Activated T-cell treated with anti-CD3 and anti-CD28 coated beads, Interleukin-2, amount 50 U/mL, for 4 hours (primary cell): ENCODE measurements around the gene MEP1B. TPM values are rescaled to one million over a fixed set of nuclear protein-coding genes. Genes with fewer than 3 reads are reported as not detected.

Experiments used
- ATAC-seq, 2 donors: fragments of 200-7000 bp; cut with Tn5 transposase; one replicate each; pipeline ENCODE4 v1.10.0; 2021
- DNase-seq: peaks from one replicate; pipeline ENCODE4 v3.0.0-alpha.2; 2020
- H3K27me3 Mint-ChIP-seq: one replicate; pipeline ENCODE4 v1.8.0; 2021; ENCODE audit warnings: low read depth, mixed read lengths
- H3K36me3 Mint-ChIP-seq: one replicate; pipeline ENCODE4 v1.8.0; 2022; ENCODE audit warnings: mixed read lengths; ENCODE audit not compliant: insufficient read depth
- H3K4me1 Mint-ChIP-seq: one replicate; pipeline ENCODE4 v1.8.0; 2021; ENCODE audit warnings: low read depth, mixed read lengths
- H3K4me3 Mint-ChIP-seq: one replicate; pipeline ENCODE4 v1.8.0; 2021; ENCODE audit warnings: mild to moderate bottlenecking, moderate library complexity, mixed read lengths
- H3K9me3 Mint-ChIP-seq: one replicate; pipeline ENCODE4 v1.8.0; 2021; ENCODE audit warnings: mixed read lengths
- total RNA-seq, 3 donors: library from RNA; stranded (reverse); gene quantifications; one replicate each; pipeline ENCODE4 v1.2.1, GENCODE V29; 2021

MEP1B gene
- total RNA-seq, 3 donors from 2014 or later = not detected

DNA sequence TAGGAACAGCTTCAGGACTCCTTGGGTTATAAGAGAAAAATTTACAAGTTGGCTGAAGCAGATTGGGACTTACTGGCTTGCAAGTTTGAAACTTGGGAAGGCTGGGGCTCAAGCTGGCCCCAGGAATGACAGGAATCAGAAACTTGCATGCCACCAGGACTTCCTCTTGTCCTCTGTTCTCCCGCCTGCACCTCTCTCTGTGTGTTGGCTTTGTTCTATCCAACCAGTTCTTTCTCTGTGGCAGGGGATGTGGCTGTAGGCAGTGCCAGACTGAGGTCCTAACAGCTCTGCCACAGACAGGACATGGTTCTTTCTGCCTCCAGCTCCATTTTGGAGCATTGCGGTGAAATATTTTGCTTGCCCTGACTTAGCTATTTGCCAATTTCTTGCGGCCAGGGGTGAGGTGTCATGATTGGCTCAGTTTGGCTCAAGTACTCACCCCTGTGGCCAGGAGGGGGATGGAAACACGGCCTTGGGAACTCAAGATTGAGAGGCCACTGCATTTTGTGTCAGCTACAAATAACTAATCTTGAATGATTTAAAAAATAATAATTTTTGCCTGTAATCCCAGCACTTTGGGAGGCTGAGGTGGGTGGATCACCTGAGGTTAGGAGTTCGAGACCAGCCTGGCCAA, 48.9 kb downstream of the MEP1B start:
- no peaks in the 10 kb centered on the region for H3K36me3 Mint-ChIP-seq
- H3K4me3 Mint-ChIP-seq = no peak overlapping the region
- no peak for DNase-seq
- H3K27me3 Mint-ChIP-seq = peaks cover 6% of the 10 kb centered on the region
- H3K4me1 Mint-ChIP-seq = no peaks in the 10 kb centered on the region
- peaks cover 3% of the 10 kb centered on the region for H3K9me3 Mint-ChIP-seq
- ATAC-seq = no peak

GRCh38 chr18:32242395-32242794, 52.6 kb downstream of the MEP1B start:
- Mint-ChIP-seq H3K27me3 (peaks cover 4% of the 10 kb centered on the region), H3K4me1 (no peaks in the 10 kb centered on the region)
- no peak for ATAC-seq

DNA sequence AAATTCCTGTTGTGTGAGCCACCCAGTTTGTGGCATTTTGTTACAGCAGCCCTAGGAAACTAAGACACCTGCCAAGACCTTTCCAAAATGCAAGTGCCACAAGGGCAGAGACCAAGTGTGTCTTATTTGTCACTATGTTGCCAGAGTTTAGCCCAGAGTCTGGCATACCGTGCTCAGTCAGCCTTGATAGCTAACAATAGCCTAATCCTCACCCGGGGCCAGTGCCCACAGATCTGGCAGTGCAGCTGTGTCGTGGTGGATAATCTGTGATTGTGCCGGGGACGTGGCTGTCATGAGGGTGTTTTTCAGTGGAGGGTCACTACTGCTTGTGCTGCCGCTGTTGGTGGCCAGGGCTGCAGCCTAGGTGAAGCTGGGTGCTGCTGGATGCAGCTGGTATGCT, 53.5 kb downstream of the MEP1B start:
- H3K4me1 Mint-ChIP-seq = no peaks in the 10 kb centered on the region
- no peak overlapping the region for H3K4me3 Mint-ChIP-seq
- ATAC-seq (no peak), DNase-seq (no peak)
- peaks cover 9% of the 10 kb centered on the region for H3K27me3 Mint-ChIP-seq
- no peaks in the 10 kb centered on the region for H3K36me3 Mint-ChIP-seq
- H3K9me3 Mint-ChIP-seq = no peaks in the 10 kb centered on the region

More at GRCh38 chr18:32242395-32242794, 52.6 kb downstream of the MEP1B start:
- no peak for DNase-seq
- Mint-ChIP-seq H3K9me3 (no peaks in the 10 kb centered on the region), H3K4me3 (no peak overlapping the region), H3K36me3 (no peaks in the 10 kb centered on the region)

DNA sequence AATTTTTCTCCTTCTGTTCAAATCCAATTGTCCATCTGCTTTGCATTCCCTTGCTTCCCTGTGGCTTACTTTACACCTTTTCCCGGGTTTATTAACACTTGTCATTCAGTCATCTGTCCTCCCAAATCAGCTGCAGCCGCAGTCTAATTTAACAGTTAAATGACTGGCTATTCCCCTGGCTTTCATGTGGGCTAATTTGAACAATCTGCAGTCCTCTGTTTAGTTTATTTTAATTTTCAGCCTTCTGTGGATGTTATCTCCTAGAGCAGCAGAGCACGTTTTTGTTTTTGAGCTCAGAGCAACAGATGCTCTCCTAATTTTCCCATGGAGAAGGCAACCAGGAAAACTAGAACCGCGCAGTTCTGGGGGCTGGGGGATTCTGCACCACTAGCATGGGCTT, 55.0 kb downstream of the MEP1B start:
- ATAC-seq = no peak
- no peaks in the 10 kb centered on the region for H3K36me3 Mint-ChIP-seq
- H3K27me3 Mint-ChIP-seq = peaks cover 12% of the 10 kb centered on the region
- no peak overlapping the region for H3K4me3 Mint-ChIP-seq
- DNase-seq = no peak
- no peaks in the 10 kb centered on the region for H3K4me1 Mint-ChIP-seq
- H3K9me3 Mint-ChIP-seq = no peaks in the 10 kb centered on the region

DNA sequence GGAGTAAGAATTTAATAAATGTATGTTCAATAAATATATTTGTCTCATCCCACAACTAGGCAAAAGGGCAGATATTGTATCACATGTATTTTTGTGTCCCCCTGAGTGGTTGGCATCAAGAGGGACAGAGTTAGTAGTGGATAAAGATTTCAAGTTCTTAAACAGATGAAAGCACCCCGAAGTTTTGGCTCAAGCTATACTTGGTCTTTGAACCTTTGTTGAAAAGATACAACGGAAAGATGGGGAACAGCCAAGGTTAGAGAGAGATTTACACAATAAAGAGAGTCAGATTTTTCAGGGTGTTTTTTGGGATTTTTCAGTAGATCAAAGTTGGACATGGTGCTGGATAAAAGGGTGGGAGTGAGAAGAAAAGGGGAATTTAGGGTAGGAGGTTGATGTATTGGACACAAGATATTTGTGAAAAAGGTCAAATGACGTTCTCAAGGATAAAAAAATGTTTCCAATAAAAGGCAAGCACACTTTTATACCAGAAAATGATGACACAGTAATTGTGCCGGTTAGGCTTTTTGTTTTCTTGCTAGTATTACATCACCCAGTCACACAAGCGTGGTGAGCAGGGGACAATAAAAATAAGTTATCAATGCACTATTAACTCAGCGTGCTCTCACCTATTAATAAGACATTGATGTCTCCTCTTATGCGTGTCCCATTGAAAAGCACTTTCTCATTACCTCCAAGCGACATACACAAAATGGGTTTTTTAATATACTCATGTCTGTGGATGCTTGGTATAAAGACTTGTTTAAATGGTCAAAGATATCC, 59.5 kb downstream of the MEP1B start:
- Mint-ChIP-seq H3K4me3 (no peak overlapping the region), H3K36me3 (no peaks in the 10 kb centered on the region), H3K4me1 (no peaks in the 10 kb centered on the region), H3K9me3 (no peaks in the 10 kb centered on the region), H3K27me3 (peaks cover 18% of the 10 kb centered on the region)
- ATAC-seq = no peak
- no peak for DNase-seq

DNA sequence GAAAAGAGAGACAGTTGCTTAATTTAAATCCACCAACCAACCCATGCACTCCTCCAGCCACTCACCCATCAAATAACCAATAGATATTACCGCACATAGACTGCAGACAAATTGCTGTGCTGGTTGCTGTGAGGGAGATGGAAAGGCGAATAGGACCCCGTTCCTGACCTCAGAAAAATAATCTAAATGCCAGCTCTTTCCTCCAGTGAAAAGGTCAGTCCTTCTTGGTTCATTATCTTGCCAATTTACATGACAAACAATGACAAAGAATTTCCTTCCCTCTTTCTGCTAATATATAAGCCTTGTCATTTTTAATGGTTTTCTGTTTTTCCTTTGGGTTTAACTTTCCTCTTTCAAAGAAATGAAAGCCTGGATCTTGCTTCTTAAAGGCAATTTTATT, 61.6 kb downstream of the MEP1B start:
- DNase-seq = no peak
- Mint-ChIP-seq H3K4me3 (no peak overlapping the region), H3K27me3 (peaks cover 18% of the 10 kb centered on the region), H3K4me1 (no peaks in the 10 kb centered on the region), H3K36me3 (no peaks in the 10 kb centered on the region), H3K9me3 (no peaks in the 10 kb centered on the region)
- ATAC-seq = no peak

- Mint-ChIP-seq H3K4me3 (no peak overlapping the region), H3K4me1 (no peaks in the 10 kb centered on the region), H3K36me3 (no peaks in the 10 kb centered on the region), H3K27me3 (peaks cover 23% of the 10 kb centered on the region), H3K9me3 (no peaks in the 10 kb centered on the region)
- DNase-seq (no peak), ATAC-seq (no peak)
These were observed 62.5 kb downstream of the MEP1B start for GRCh38 chr18:32252141-32252860.

DNA sequence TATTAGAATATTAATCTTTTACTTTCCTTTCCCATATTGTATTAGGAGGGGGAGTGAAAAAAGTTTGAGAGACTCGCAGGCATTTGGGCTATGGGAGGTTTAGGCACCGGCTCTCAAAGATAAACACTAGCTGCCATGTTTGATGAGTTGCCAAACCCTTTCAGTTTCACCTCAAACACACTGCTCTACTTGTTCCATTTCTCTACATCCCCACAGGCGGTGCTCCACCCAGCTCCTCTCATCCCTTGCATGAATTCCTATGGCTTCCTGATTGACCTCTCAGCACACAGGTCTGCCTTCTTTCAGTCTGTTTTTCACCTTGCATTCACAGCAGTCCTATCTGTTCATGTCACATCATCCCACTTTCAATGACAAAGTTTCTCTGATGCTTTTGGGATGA, 65.7 kb downstream of the MEP1B start:
- no peak overlapping the region for H3K4me3 Mint-ChIP-seq
- no peaks in the 10 kb centered on the region for H3K4me1 Mint-ChIP-seq
- DNase-seq (no peak), ATAC-seq (no peak)
- H3K9me3 Mint-ChIP-seq = no peaks in the 10 kb centered on the region
- no peaks in the 10 kb centered on the region for H3K36me3 Mint-ChIP-seq
- peaks cover 19% of the 10 kb centered on the region for H3K27me3 Mint-ChIP-seq

- ATAC-seq = no peak
- H3K9me3 Mint-ChIP-seq = no peaks in the 10 kb centered on the region
- no peak for DNase-seq
- no peaks in the 10 kb centered on the region for H3K36me3 Mint-ChIP-seq
- no peaks in the 10 kb centered on the region for H3K4me1 Mint-ChIP-seq
- H3K4me3 Mint-ChIP-seq = no peak overlapping the region
- H3K27me3 Mint-ChIP-seq = peaks cover 18% of the 10 kb centered on the region
These were observed 67.4 kb downstream of the MEP1B start for GRCh38 chr18:32257084-32257785.

GRCh38 chr18:32258148-32258547, 68.3 kb downstream of the MEP1B start:
- H3K4me1 Mint-ChIP-seq = no peaks in the 10 kb centered on the region
- DNase-seq (no peak), ATAC-seq (no peak)
- no peak overlapping the region for H3K4me3 Mint-ChIP-seq
- no peaks in the 10 kb centered on the region for H3K9me3 Mint-ChIP-seq
- H3K27me3 Mint-ChIP-seq = peaks cover 17% of the 10 kb centered on the region
- no peaks in the 10 kb centered on the region for H3K36me3 Mint-ChIP-seq

- no peak for ATAC-seq
These were observed 68.8 kb downstream of the MEP1B start for GRCh38 chr18:32258558-32259204.

GRCh38 chr18:32259553-32259952, 69.7 kb downstream of the MEP1B start:
- no peaks in the 10 kb centered on the region for H3K36me3 Mint-ChIP-seq
- H3K4me1 Mint-ChIP-seq = no peaks in the 10 kb centered on the region
- ATAC-seq (no peak), DNase-seq (no peak)
- H3K27me3 Mint-ChIP-seq = peaks cover 15% of the 10 kb centered on the region
- no peaks in the 10 kb centered on the region for H3K9me3 Mint-ChIP-seq
- H3K4me3 Mint-ChIP-seq = no peak overlapping the region

More at GRCh38 chr18:32258558-32259204, 68.8 kb downstream of the MEP1B start:
- no peaks in the 10 kb centered on the region for H3K36me3 Mint-ChIP-seq
- H3K4me1 Mint-ChIP-seq = no peaks in the 10 kb centered on the region
- DNase-seq = no peak
- no peak overlapping the region for H3K4me3 Mint-ChIP-seq
- peaks cover 15% of the 10 kb centered on the region for H3K27me3 Mint-ChIP-seq
- no peaks in the 10 kb centered on the region for H3K9me3 Mint-ChIP-seq

- Mint-ChIP-seq H3K4me1 (no peaks in the 10 kb centered on the region), H3K36me3 (no peaks in the 10 kb centered on the region), H3K9me3 (no peaks in the 10 kb centered on the region), H3K4me3 (no peak overlapping the region), H3K27me3 (peaks cover 23% of the 10 kb centered on the region)
- DNase-seq (no peak), ATAC-seq (no peak)
These were observed 71.2 kb downstream of the MEP1B start for GRCh38 chr18:32261003-32261402.

GRCh38 chr18:32262092-32262491, 72.3 kb downstream of the MEP1B start:
- Mint-ChIP-seq H3K4me3 (no peak overlapping the region), H3K4me1 (no peaks in the 10 kb centered on the region), H3K27me3 (peaks cover 18% of the 10 kb centered on the region), H3K9me3 (no peaks in the 10 kb centered on the region), H3K36me3 (no peaks in the 10 kb centered on the region)
- ATAC-seq (no peak), DNase-seq (no peak)
